Measurements from ENCODE around the gene CCDC149. TPM values are rescaled to one million over a fixed set of nuclear protein-coding genes. Genes with fewer than 3 reads are reported as not detected.

The CCDC149 gene
- total RNA-seq, 4 donors from 2014 or later: 3.4 to 10.0 (median 7.7) TPM

GRCh38 chr4:24810871-24811631 is 101.8 kb downstream of the CCDC149 start:
- TF ChIP-seq POLR2AphosphoS5 (IDR thresholded peaks at IDR 0.05) (no peak), CTCF (IDR thresholded peaks at IDR 0.05) (no peak), EP300 (IDR thresholded peaks at IDR 0.05; ENCODE audit: low read depth) (no peak), POLR2A (IDR thresholded peaks at IDR 0.05) (no peak)
- Histone ChIP-seq H3K27me3 (no peaks in the 10 kb centered on the region), H3K27ac (peak overlapping the region in 1 of 4 donors; percentile 25), H3K9me3 (no peaks in the 10 kb centered on the region), H3K4me1 (peaks cover 0 to 3% (median 1%) of the 10 kb centered on the region in 4 donors), H3K36me3 (no peaks in the 10 kb centered on the region), H3K4me3 (no peak overlapping the region)
- in situ Hi-C loops (cut with MboI; ENCODE audit: low pct_ligation_motif_present in 1 of 4, low pct_unique_long_range_greater_than_20kb in 1 of 4, low sequenced_read_pairs in 3 of 4): loop anchor here in 1 of 4 donors (25.0 kb wide), 1 partner anchor 324 kb away; no protein-coding TSS in a partner anchor
- 77 to 89% methylated on average over 6 of the region's 6 CpGs for WGBS, 2 donors (ENCODE audit: low coverage in 1 of 2)
- DNase-seq: no peak
- intact Hi-C loops (cut with DNase I; ENCODE audit: low total_unique reads): no loop called here

DNA sequence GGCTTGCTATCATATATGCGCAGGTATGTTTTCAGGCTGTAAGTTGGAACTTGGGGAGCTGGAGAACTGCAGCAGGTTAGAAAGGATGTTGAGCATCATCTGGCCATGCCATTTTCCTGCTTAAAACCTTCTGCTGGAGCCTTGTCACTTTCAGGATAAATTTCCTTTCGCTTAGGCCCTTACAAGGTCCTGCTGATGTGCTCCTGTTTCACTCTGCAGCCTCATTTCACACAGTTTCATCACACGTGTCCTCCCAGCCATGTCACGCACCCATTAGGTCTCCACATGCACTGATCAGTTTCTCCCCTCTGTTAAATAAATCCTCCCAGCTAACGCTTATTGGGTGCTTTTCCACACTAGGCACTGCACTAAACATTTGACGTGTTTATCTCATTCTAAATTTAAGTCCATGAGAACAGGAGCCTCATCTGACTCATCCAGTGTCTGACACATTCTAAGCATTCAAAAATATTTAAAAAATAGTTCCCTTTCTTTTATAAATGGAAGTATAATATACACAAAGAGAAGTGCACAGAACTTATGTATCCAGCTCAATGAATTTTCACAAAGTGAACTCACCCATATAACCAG is 102.9 kb downstream of the CCDC149 start:
- Histone ChIP-seq H3K27ac (peak overlapping the region in 3 of 4 donors; percentile 11 to 56 (median 49)), H3K36me3 (no peaks in the 10 kb centered on the region), H3K27me3 (no peaks in the 10 kb centered on the region), H3K9me3 (no peaks in the 10 kb centered on the region), H3K4me3 (no peak overlapping the region), H3K4me1 (peaks cover 0 to 3% (median 1%) of the 10 kb centered on the region in 4 donors)
- in situ Hi-C loops (cut with MboI; ENCODE audit: low pct_ligation_motif_present in 1 of 4, low pct_unique_long_range_greater_than_20kb in 1 of 4, low sequenced_read_pairs in 3 of 4) (loop anchor here in 1 of 4 donors (25.0 kb wide), 1 partner anchor 323 kb away; no protein-coding TSS in a partner anchor), intact Hi-C loops (cut with DNase I; ENCODE audit: low total_unique reads) (no loop called here)
- TF ChIP-seq POLR2A (IDR thresholded peaks at IDR 0.05) (no peak), CTCF (IDR thresholded peaks at IDR 0.05) (no peak), EP300 (IDR thresholded peaks at IDR 0.05; ENCODE audit: low read depth) (no peak), POLR2AphosphoS5 (IDR thresholded peaks at IDR 0.05) (no peak)
- no peak for DNase-seq
- 74 to 77% methylated on average over 4 to 6 of the region's 6 CpGs for WGBS, 2 donors (ENCODE audit: low coverage in 1 of 2)

DNA sequence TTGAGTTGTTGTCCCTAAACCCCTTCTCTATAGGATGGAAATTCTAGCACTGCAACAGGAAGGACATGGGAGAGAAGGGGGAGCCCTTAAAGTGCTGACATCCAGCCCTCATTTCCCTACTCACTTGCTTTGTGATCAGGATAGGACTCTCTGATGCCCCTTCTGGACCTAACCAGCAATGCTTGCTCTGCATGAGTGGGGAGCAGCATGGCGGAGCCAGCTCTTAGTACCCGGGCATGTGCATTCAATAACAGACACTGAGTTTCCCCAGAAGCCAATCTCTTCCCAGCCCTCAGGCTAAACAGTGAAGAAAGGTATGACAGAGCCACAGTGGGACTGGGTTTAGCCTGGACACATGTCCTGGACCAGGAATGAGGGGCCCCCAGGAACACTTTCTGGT is 103.5 kb downstream of the CCDC149 start:
- H3K4me3 ChIP-seq: no peak overlapping the region
- H3K36me3 ChIP-seq: no peaks in the 10 kb centered on the region
- H3K27ac ChIP-seq: peak overlapping the region in 3 of 4 donors; percentile 11 to 56 (median 49)
- H3K27me3 ChIP-seq: no peaks in the 10 kb centered on the region
- DNase-seq: no peak
- TF ChIP-seq CTCF (IDR thresholded peaks at IDR 0.05): no peak
- no peak for TF ChIP-seq POLR2A (IDR thresholded peaks at IDR 0.05)
- no peak for TF ChIP-seq EP300 (IDR thresholded peaks at IDR 0.05; ENCODE audit: low read depth)
- no peak for TF ChIP-seq POLR2AphosphoS5 (IDR thresholded peaks at IDR 0.05)
- 78% methylated on average over 2 of the region's 2 CpGs; no CpG with 5 or more reads in 1 of the 2 donors for WGBS, 2 donors (ENCODE audit: low coverage in 1 of 2)
- H3K9me3 ChIP-seq: no peaks in the 10 kb centered on the region
- intact Hi-C loops (cut with DNase I; ENCODE audit: low total_unique reads): no loop called here
- in situ Hi-C loops (cut with MboI; ENCODE audit: low pct_ligation_motif_present in 1 of 4, low pct_unique_long_range_greater_than_20kb in 1 of 4, low sequenced_read_pairs in 3 of 4): loop anchor here in 1 of 4 donors (25.0 kb wide), 1 partner anchor 322 kb away; no protein-coding TSS in a partner anchor
- peaks cover 0 to 3% (median 1%) of the 10 kb centered on the region in 4 donors for H3K4me1 ChIP-seq

DNA sequence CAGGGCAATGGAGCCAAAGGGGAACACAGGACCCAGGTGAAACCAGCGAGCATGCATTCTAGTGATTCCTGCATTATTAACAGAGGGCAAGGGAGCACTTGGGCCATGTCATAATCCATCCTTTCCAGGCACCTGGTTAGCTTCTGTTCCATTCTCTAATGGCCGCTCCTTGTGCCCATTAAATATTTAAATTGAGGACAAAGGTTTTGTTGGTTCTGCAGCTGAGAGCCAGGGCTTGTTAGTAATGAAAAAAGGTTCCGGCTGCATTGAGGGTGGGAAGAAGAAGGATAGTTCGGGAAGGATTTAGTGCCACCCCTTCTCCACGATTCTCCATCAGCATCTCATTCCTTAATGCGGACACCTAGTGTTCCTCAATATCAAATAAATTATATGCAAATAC is 103.9 kb downstream of the CCDC149 start:
- WGBS, 2 donors (ENCODE audit: low coverage in 1 of 2): 89% methylated on average over 6 of the region's 6 CpGs; no CpG with 5 or more reads in 1 of the 2 donors
- DNase-seq: no peak
- no peaks in the 10 kb centered on the region for H3K36me3 ChIP-seq
- no peaks in the 10 kb centered on the region for H3K9me3 ChIP-seq
- H3K4me1 ChIP-seq: peaks cover 0 to 3% (median 1%) of the 10 kb centered on the region in 4 donors
- H3K27ac ChIP-seq: no peak overlapping the region
- no peak overlapping the region for H3K4me3 ChIP-seq
- TF ChIP-seq POLR2A (IDR thresholded peaks at IDR 0.05) (no peak), CTCF (IDR thresholded peaks at IDR 0.05) (no peak), EP300 (IDR thresholded peaks at IDR 0.05; ENCODE audit: low read depth) (no peak), POLR2AphosphoS5 (IDR thresholded peaks at IDR 0.05) (no peak)
- H3K27me3 ChIP-seq: no peaks in the 10 kb centered on the region
- intact Hi-C loops (cut with DNase I; ENCODE audit: low total_unique reads): no loop called here
- in situ Hi-C loops (cut with MboI; ENCODE audit: low pct_ligation_motif_present in 1 of 4, low pct_unique_long_range_greater_than_20kb in 1 of 4, low sequenced_read_pairs in 3 of 4): loop anchor here in 1 of 4 donors (25.0 kb wide), 1 partner anchor 322 kb away; no protein-coding TSS in a partner anchor

Data from transverse colon (tissue), 4 donors.